H1 (cell line): ENCODE data around the gene SNX12. TPM values are rescaled to one million over a fixed set of nuclear protein-coding genes. Genes with fewer than 3 reads are reported as not detected.

Experiments used
- CTCF ChIA-PET: fragments of 300-600 bp; sonication (Branson Sonifier 250); formaldehyde crosslinking; loops from one replicate; lab custom pipeline; 2021; ENCODE audit not compliant: partially characterized antibody; lab: Charles Lee
- POLR2A ChIA-PET: fragments of 300-600 bp; sonication (Branson Sonifier 250); formaldehyde crosslinking; loops from one replicate; lab custom pipeline; 2021; ENCODE audit warnings: inconsistent platforms; ENCODE audit not compliant: partially characterized antibody; lab: Charles Lee
- DNase-seq, 2 experiments: peaks; one replicate each; pipeline versions ENCODE4 v3.0.0 to v3.0.0-alpha.2; 2010 to 2022; ENCODE audit warnings: low spot score in 2 of 2, low read depth in 1 of 2, mixed read lengths in 1 of 2
- FAIRE-seq: peaks from 2 replicates; lab custom pipeline; 2011; peaks lifted over from hg19 to GRCh38; lab: Jason Lieb, UNC
- H2AFZ ChIP-seq: 2 replicates; pipeline ENCODE4 v1.8.1; 2012; ENCODE audit warnings: low read length, inconsistent platforms
- H2AK5ac ChIP-seq: 2 replicates; pipeline ENCODE4 v1.6.1; 2013; ENCODE audit warnings: low read depth, low read length
- H2BK120ac ChIP-seq: replicated peaks from 2 replicates; pipeline ENCODE3; 2013; ENCODE audit warnings: low read depth, low read length, inconsistent platforms
- H2BK12ac ChIP-seq: 2 replicates; pipeline ENCODE4 v1.6.1; 2013; ENCODE audit warnings: low read depth, low read length
- H2BK15ac ChIP-seq: 2 replicates; pipeline ENCODE4 v1.6.1; 2013; ENCODE audit warnings: low read length
- H2BK20ac ChIP-seq: 2 replicates; pipeline ENCODE4 v1.6.1; 2013; ENCODE audit warnings: low read length
- H2BK5ac ChIP-seq: 2 replicates; pipeline ENCODE4 v1.6.1; 2013; ENCODE audit warnings: low read depth, low read length
- H3K14ac ChIP-seq: 2 replicates; pipeline ENCODE4 v1.6.1; 2013; ENCODE audit warnings: inconsistent platforms; ENCODE audit not compliant: insufficient read length
- H3K18ac ChIP-seq: 2 replicates; pipeline ENCODE4 v1.6.1; 2013; ENCODE audit warnings: low read length; ENCODE audit errors: extremely low read depth
- H3K23ac ChIP-seq: 2 replicates; pipeline ENCODE4 v1.6.1; 2013; ENCODE audit warnings: inconsistent platforms; ENCODE audit not compliant: insufficient read length
- H3K23me2 ChIP-seq: 2 replicates; pipeline ENCODE4 v1.6.1; 2013; ENCODE audit warnings: low read depth, low read length
- H3K27ac ChIP-seq: 2 replicates; pipeline ENCODE4 v1.6.1; 2011; ENCODE audit warnings: low read depth, low read length, inconsistent platforms
- H3K27me3 ChIP-seq, 4 experiments: replicated peaks in 1 of 4; 1 replicate in 1 of 4; 2 replicates in 3 of 4; pipeline versions ENCODE4 v1.6.1 to v1.8.1; 2011 to 2013; ENCODE audit warnings: low read length in 3 of 4, mild to moderate bottlenecking in 3 of 4, inconsistent platforms in 2 of 4, mixed read lengths in 2 of 4, moderate library complexity in 1 of 4; ENCODE audit not compliant: control insufficient read depth in 3 of 4, insufficient read depth in 3 of 4; ENCODE audit errors: extremely low read depth in 1 of 4
- H3K36me3 ChIP-seq, 4 experiments: 2 replicates each; pipeline versions ENCODE4 v1.6.1 to v1.8.1; 2011 to 2013; ENCODE audit warnings: mild to moderate bottlenecking in 4 of 4, low read length in 3 of 4, moderate library complexity in 2 of 4, control low read depth in 1 of 4, inconsistent platforms in 1 of 4; ENCODE audit not compliant: insufficient read depth in 4 of 4, control insufficient read depth in 2 of 4
- H3K4ac ChIP-seq: replicated peaks from 2 replicates; pipeline ENCODE3; 2013; ENCODE audit warnings: low read length, low read depth, mixed read lengths, inconsistent platforms; ENCODE audit not compliant: insufficient read length
- H3K4me1 ChIP-seq, 4 experiments: replicated peaks in 1 of 4; 1 replicate in 1 of 4; 2 replicates in 3 of 4; pipeline versions ENCODE4 v1.6.1 to v1.8.1; 2011 to 2013; ENCODE audit warnings: low read length in 3 of 4, inconsistent platforms in 2 of 4, mixed read lengths in 1 of 4; ENCODE audit not compliant: insufficient read depth in 4 of 4, control insufficient read depth in 3 of 4
- H3K4me2 ChIP-seq, 2 experiments: 2 replicates each; pipeline versions ENCODE4 v1.6.1 to v1.8.1; 2011 to 2013; ENCODE audit warnings: low read depth in 2 of 2, low read length in 2 of 2, control low read depth in 1 of 2, inconsistent platforms in 1 of 2, mild to moderate bottlenecking in 1 of 2; ENCODE audit not compliant: insufficient read depth in 1 of 2
- H3K4me3 ChIP-seq, 4 experiments: fragments of 200-600, 300-600 bp in 1 of 4; sonication (generic), shearing (Covaris generic), sonication (Bioruptor Twin) in 1 of 4; 2 replicates each; pipeline versions ENCODE4 v1.5.1 to v1.8.1; 2011 to 2016; ENCODE audit warnings: low read length in 4 of 4, low read depth in 3 of 4, control low read depth in 2 of 4, inconsistent platforms in 2 of 4, mild to moderate bottlenecking in 2 of 4, mixed read lengths in 1 of 4, moderate library complexity in 1 of 4; ENCODE audit not compliant: insufficient read depth in 2 of 4; ENCODE audit errors: extremely low read depth in 1 of 4
- H3K56ac ChIP-seq: replicated peaks from 2 replicates; pipeline ENCODE3; 2013; ENCODE audit warnings: low read depth, mild to moderate bottlenecking, mixed read lengths, low read length, inconsistent platforms; ENCODE audit not compliant: insufficient read length
- H3K79me1 ChIP-seq: 2 replicates; pipeline ENCODE4 v1.6.1; 2013; ENCODE audit warnings: low read depth, low read length, control low read depth
- H3K79me2 ChIP-seq, 2 experiments: 2 replicates each; pipeline versions ENCODE4 v1.6.1 to v1.8.1; 2012 to 2013; ENCODE audit warnings: low read length in 2 of 2, mild to moderate bottlenecking in 2 of 2, inconsistent platforms in 1 of 2; ENCODE audit not compliant: insufficient read depth in 2 of 2, control insufficient read depth in 1 of 2
- H3K9ac ChIP-seq, 4 experiments: replicated peaks in 1 of 4; 1 replicate in 1 of 4; 2 replicates in 3 of 4; pipeline versions ENCODE4 v1.6.1 to v1.8.1; 2011 to 2013; ENCODE audit warnings: low read depth in 3 of 4, low read length in 3 of 4, control low read depth in 2 of 4, mild to moderate bottlenecking in 2 of 4, moderate library complexity in 2 of 4, inconsistent platforms in 1 of 4; ENCODE audit errors: extremely low read depth in 1 of 4
- H3K9me3 ChIP-seq, 2 experiments: 2 replicates each; pipeline versions ENCODE4 v1.6.1 to v1.8.1; 2012 to 2013; ENCODE audit warnings: mild to moderate bottlenecking in 2 of 2, moderate library complexity in 2 of 2, control low read depth in 1 of 2, inconsistent platforms in 1 of 2, low read depth in 1 of 2, low read length in 1 of 2, mixed read lengths in 1 of 2; ENCODE audit not compliant: insufficient read depth in 2 of 2
- H4K20me1 ChIP-seq, 2 experiments: replicated peaks in 1 of 2; 2 replicates each; pipeline versions ENCODE3 to v1.8.1; 2011 to 2013; ENCODE audit warnings: inconsistent platforms in 2 of 2, low read length in 2 of 2, mild to moderate bottlenecking in 1 of 2; ENCODE audit not compliant: insufficient read depth in 2 of 2, control insufficient read depth in 1 of 2
- H4K5ac ChIP-seq: 2 replicates; pipeline ENCODE4 v1.6.1; 2013; ENCODE audit warnings: low read length, low read depth, mixed read lengths, inconsistent platforms; ENCODE audit not compliant: insufficient read length
- H4K8ac ChIP-seq: 2 replicates; pipeline ENCODE4 v1.8.0; 2013; ENCODE audit warnings: mild to moderate bottlenecking, moderate library complexity, low read length, inconsistent platforms; ENCODE audit not compliant: insufficient read depth; ENCODE audit errors: extremely low read depth
- H4K91ac ChIP-seq: replicated peaks from 2 replicates; pipeline ENCODE3; 2013; ENCODE audit warnings: low read length, mixed read lengths, inconsistent platforms; ENCODE audit not compliant: insufficient read length
- CHD1 ChIP-seq: IDR thresholded peaks from 2 replicates; pipeline ENCODE4 v1.6.1; 2012; ENCODE audit warnings: low read depth, low read length, improper control_type of control experiment
- CTCF ChIP-seq, 3 experiments: IDR thresholded peaks; 1 replicate in 2 of 3; 2 replicates in 1 of 3; pipeline versions ENCODE4 v1.5.1 to v1.6.1; 2011; ENCODE audit warnings: low read length in 3 of 3, mild to moderate bottlenecking in 3 of 3, inconsistent platforms in 2 of 3, low read depth in 1 of 3, moderate library complexity in 1 of 3; ENCODE audit not compliant: insufficient read depth in 1 of 3; ENCODE audit errors: control extremely low read depth in 1 of 3
- EZH2 ChIP-seq: fragments of 200-600 bp; sonication (generic); IDR thresholded peaks from 2 replicates; pipeline ENCODE4 v1.7.1; 2012; ENCODE audit warnings: low read depth, mild to moderate bottlenecking, moderate library complexity, low read length, inconsistent platforms; ENCODE audit not compliant: severe bottlenecking
- HDAC2 ChIP-seq, 2 experiments: fragments of 300-600 bp in 1 of 2; sonication (generic) in 1 of 2; IDR thresholded peaks; 2 replicates each; pipeline ENCODE4 v1.6.1; 2011 to 2012; ENCODE audit warnings: low read depth in 2 of 2, low read length in 2 of 2, mild to moderate bottlenecking in 2 of 2, moderate library complexity in 2 of 2, borderline replicate concordance in 1 of 2, inconsistent platforms in 1 of 2
- HDAC6 ChIP-seq: IDR thresholded peaks from one replicate; pipeline ENCODE4 v1.7.1; 2012; ENCODE audit warnings: low read depth, mild to moderate bottlenecking, inconsistent platforms, low read length, moderate library complexity
- KDM4A ChIP-seq: IDR thresholded peaks from one replicate; pipeline ENCODE4 v1.7.1; 2012; ENCODE audit warnings: low read depth, mild to moderate bottlenecking, moderate library complexity, low read length, inconsistent platforms; ENCODE audit not compliant: severe bottlenecking
- POU5F1 ChIP-seq: IDR thresholded peaks from 2 replicates; pipeline ENCODE4 v1.6.1; 2011; ENCODE audit warnings: low read depth, mild to moderate bottlenecking, low read length, moderate library complexity
- RNF2 ChIP-seq: fragments of 200-900, 300-1000 bp; sonication (generic); IDR thresholded peaks from 2 replicates; pipeline ENCODE4 v1.7.1; 2016; ENCODE audit warnings: borderline replicate concordance, low read depth, mild to moderate bottlenecking, antibody characterized with exemption, low read length; ENCODE audit not compliant: poor library complexity, severe bottlenecking; ENCODE audit errors: missing control alignments
- TAF7 ChIP-seq: optimal IDR thresholded peaks from 2 replicates; pipeline ENCODE3; 2011; ENCODE audit warnings: low read depth, mild to moderate bottlenecking, inconsistent platforms, low read length, moderate library complexity, borderline replicate concordance
- YY1 ChIP-seq: IDR thresholded peaks from 2 replicates; pipeline ENCODE4 v1.6.1; 2011; ENCODE audit warnings: low read depth, mild to moderate bottlenecking, low read length
- WGBS, 2 experiments: shearing (Covaris generic) in 1 of 2; methylation state at CpG; one replicate each; pipeline versions ENCODE4 v1.1.6 to v1.1.7; 2013 to 2015; ENCODE audit warnings: low lambda C conversion rate in 2 of 2, mixed read lengths in 2 of 2, inconsistent platforms in 1 of 2, low coverage in 1 of 2, missing lambda C conversion rate in 1 of 2; ENCODE audit not compliant: insufficient replicate concordance in 2 of 2, insufficient coverage in 1 of 2, insufficient read length in 1 of 2; ENCODE audit errors: extremely low coverage in 1 of 2, missing lambda C conversion rate in 1 of 2; 5-methylcytosine and 5-hydroxymethylcytosine counted together
- polyA plus RNA-seq, 7 experiments: library from polyadenylated mRNA; depleted of rRNA in 3 of 7; stranded (reverse) in 5 of 7; unstranded in 2 of 7; fragments of >200 nt in 5 of 7; fragments of 200-250 nt in 2 of 7; gene quantifications; 1 replicate in 5 of 7; 2 replicates in 1 of 7; 4 replicates in 1 of 7; pipeline versions ENCODE4 v1.2.1 to v1.2.3, GENCODE V29; 2011 to 2013; ENCODE audit warnings: missing spikeins in 2 of 7, mixed read lengths in 2 of 7
- total RNA-seq: library from RNA; stranded (reverse); fragmentation: NEBNext Ultra II Directional; extraction: Animal tissue kit (Norgen Biotek cat#: 25700); gene quantifications from 2 replicates; pipeline ENCODE4 v1.2.1, GENCODE V29; 2021

SNX12 gene
- total and polyA plus RNA-seq, 2 of the 8 experiments (the other 6 are each of a cell fraction or from before 2014, with no cell fraction given) = 72.1 to 74.2 TPM

GRCh38 chrX:71017396-71017939 lies 50.7 kb downstream of the SNX12 start:
- ChIA-PET CTCF (no interaction called here), POLR2A (no interaction called here)
- no peak overlapping the region for H2BK120ac ChIP-seq
- H3K27me3 ChIP-seq = no peaks in the 10 kb centered on the region
- no peak overlapping the region for H3K23ac ChIP-seq
- no peaks in the 10 kb centered on the region for H3K9me3 ChIP-seq
- 93% methylated on average over 6 of the region's 6 CpGs; no CpG with 5 or more reads in 1 of the 2 experiments for WGBS, 2 experiments
- H4K91ac ChIP-seq = no peak overlapping the region
- no peak overlapping the region for H4K8ac ChIP-seq
- DNase-seq (no peak), FAIRE-seq (no peak)
- no peaks in the 10 kb centered on the region for H3K79me1 ChIP-seq
- no peak overlapping the region for H3K4me2 ChIP-seq
- H3K4me3 ChIP-seq = no peak overlapping the region
- no peak overlapping the region for H2BK20ac ChIP-seq
- no peak overlapping the region for H3K4ac ChIP-seq
- H3K23me2 ChIP-seq = no peaks in the 10 kb centered on the region
- H3K79me2 ChIP-seq = no peaks in the 10 kb centered on the region
- H2BK5ac ChIP-seq = no peak overlapping the region
- no peak overlapping the region for H2AFZ ChIP-seq
- no peaks in the 10 kb centered on the region for H4K20me1 ChIP-seq
- H2BK15ac ChIP-seq = no peak overlapping the region
- H3K18ac ChIP-seq = no peak overlapping the region
- H3K56ac ChIP-seq = no peak overlapping the region
- no peak overlapping the region for H3K14ac ChIP-seq
- H3K4me1 ChIP-seq = no peaks in the 10 kb centered on the region
- H3K36me3 ChIP-seq = no peaks in the 10 kb centered on the region
- no peak overlapping the region for H4K5ac ChIP-seq
- H2BK12ac ChIP-seq = no peak overlapping the region
- H3K27ac ChIP-seq = no peak overlapping the region
- H3K9ac ChIP-seq = no peak overlapping the region
- H2AK5ac ChIP-seq = no peak overlapping the region
- TF ChIP-seq RNF2 (no peak), EZH2 (no peak), HDAC6 (no peak), YY1 (no peak), KDM4A (no peak), HDAC2 (IDR thresholded peaks at IDR 0.05; ENCODE audit: borderline replicate concordance in 1 of 2, low read depth in 2 of 2, low read length in 2 of 2) (no peak), POU5F1 (no peak), TAF7 (no peak), CTCF (IDR thresholded peaks at IDR 0.05; ENCODE audit: control extremely low read depth in 1 of 3, insufficient read depth in 1 of 3, low read depth in 1 of 3, low read length in 3 of 3) (no peak), CHD1 (no peak)
